RWPE2 (cell line): ENCODE data around the gene PRKG1.

ENCODE experiments used
- ATAC-seq: fragments of 200-7000 bp; cut with Tn5 transposase; 3 replicates; pipeline ENCODE4 v1.9.1; 2021; ENCODE audit warnings: low read depth
- DNase-seq: peaks from one replicate; pipeline ENCODE4 v3.0.0-alpha.2; 2020; ENCODE audit warnings: low spot score
- H3K27ac ChIP-seq: fragments of 450-650 bp; 2 replicates; pipeline ENCODE4 v1.5.1; 2017; ENCODE audit warnings: mild to moderate bottlenecking; ENCODE audit not compliant: poor library complexity, severe bottlenecking
- H3K27me3 ChIP-seq: fragments of 250-450 bp; sonication (Bioruptor Pico); 2 replicates; pipeline ENCODE4 v1.5.1; 2021; ENCODE audit warnings: mild to moderate bottlenecking, moderate library complexity; ENCODE audit not compliant: insufficient read depth, poor library complexity, severe bottlenecking
- H3K36me3 ChIP-seq: fragments of 250-450 bp; sonication (Bioruptor Pico); 2 replicates; pipeline ENCODE4 v1.5.1; 2020; ENCODE audit warnings: low read depth, mild to moderate bottlenecking, moderate library complexity
- H3K4me1 ChIP-seq: fragments of 250-450 bp; sonication (Bioruptor Pico); 2 replicates; pipeline ENCODE4 v1.5.1; 2021; ENCODE audit warnings: mild to moderate bottlenecking, moderate library complexity; ENCODE audit not compliant: insufficient read depth, poor library complexity, severe bottlenecking
- H3K4me3 ChIP-seq: fragments of 250-450 bp; sonication (Bioruptor Pico); 2 replicates; pipeline ENCODE4 v1.5.1; 2021; ENCODE audit warnings: mild to moderate bottlenecking, moderate library complexity; ENCODE audit not compliant: severe bottlenecking
- H3K9me3 ChIP-seq: fragments of 250-450 bp; sonication (Bioruptor Pico); 2 replicates; pipeline ENCODE4 v1.5.1; 2021; ENCODE audit warnings: mild to moderate bottlenecking, moderate library complexity; ENCODE audit not compliant: severe bottlenecking
- TF ChIP-seq, protein P1 (sequence below): fragments of 450-650 bp; IDR thresholded peaks from one replicate; pipeline ENCODE4 v1.5.1; 2017; ENCODE audit warnings: mild to moderate bottlenecking, moderate library complexity; ENCODE audit not compliant: poor library complexity, severe bottlenecking

PRKG1 gene

DNA sequence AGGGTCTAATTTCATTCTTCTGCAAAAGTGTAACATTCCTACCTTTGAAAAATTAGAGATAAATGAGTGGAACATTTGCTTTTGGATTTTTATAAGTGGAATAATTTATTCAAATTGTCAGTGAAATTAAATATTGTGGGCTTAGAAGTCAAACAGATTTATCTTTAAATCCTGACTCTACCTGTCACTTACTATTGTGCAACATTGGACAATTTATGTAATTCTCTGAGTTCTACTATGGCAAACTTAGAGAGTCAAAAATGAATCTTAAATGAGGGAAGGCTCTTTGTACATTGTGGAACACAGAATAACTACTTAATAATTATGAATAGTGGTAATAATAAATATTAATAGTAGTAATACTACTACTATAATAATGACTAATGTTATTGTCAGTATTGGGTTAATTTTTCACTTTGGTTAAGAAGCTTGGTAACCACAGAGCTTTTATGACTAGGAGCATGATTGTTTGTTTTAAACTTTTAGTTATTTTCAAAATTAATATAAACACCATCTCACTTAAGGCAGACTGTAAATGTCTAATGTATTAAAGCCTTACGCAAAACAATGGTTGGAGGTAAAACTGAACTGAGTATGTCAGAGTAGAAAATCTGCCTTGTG, 70.0 kb downstream of the PRKG1 start:
- no peak overlapping the region for H3K4me3 ChIP-seq

DNA sequence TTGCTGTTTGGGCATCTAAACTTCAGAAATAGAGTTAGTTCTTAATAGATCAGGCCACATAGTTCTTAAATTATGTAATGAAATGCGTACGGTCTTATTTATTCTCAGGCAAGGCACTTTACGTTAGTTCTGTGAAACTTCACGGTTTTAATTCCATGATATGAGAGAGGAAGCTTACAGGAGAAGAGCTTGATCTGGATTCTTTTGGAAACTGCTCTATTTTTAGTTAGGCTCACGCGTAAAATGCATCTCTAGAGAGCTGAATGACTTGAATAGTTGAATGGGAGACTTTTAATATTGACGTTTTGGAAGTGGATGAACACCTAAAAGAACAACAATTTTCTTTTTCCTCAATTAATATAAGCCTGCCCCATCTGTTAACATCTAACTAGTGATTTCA, 71.1 kb downstream of the PRKG1 start:
- DNase-seq (no peak), ATAC-seq (no peak)
- TF ChIP-seq, protein P1, sequence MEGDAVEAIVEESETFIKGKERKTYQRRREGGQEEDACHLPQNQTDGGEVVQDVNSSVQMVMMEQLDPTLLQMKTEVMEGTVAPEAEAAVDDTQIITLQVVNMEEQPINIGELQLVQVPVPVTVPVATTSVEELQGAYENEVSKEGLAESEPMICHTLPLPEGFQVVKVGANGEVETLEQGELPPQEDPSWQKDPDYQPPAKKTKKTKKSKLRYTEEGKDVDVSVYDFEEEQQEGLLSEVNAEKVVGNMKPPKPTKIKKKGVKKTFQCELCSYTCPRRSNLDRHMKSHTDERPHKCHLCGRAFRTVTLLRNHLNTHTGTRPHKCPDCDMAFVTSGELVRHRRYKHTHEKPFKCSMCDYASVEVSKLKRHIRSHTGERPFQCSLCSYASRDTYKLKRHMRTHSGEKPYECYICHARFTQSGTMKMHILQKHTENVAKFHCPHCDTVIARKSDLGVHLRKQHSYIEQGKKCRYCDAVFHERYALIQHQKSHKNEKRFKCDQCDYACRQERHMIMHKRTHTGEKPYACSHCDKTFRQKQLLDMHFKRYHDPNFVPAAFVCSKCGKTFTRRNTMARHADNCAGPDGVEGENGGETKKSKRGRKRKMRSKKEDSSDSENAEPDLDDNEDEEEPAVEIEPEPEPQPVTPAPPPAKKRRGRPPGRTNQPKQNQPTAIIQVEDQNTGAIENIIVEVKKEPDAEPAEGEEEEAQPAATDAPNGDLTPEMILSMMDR = no peak
- Histone ChIP-seq H3K4me3 (no peak overlapping the region), H3K27ac (no peak overlapping the region), H3K9me3 (no peaks in the 10 kb centered on the region), H3K4me1 (no peaks in the 10 kb centered on the region), H3K27me3 (no peaks in the 10 kb centered on the region), H3K36me3 (no peaks in the 10 kb centered on the region)

More for the DNA sequence above, 70.0 kb downstream of the PRKG1 start:
- Histone ChIP-seq H3K9me3 (no peaks in the 10 kb centered on the region), H3K27ac (no peak overlapping the region), H3K36me3 (no peaks in the 10 kb centered on the region), H3K27me3 (no peaks in the 10 kb centered on the region), H3K4me1 (no peaks in the 10 kb centered on the region)
- TF ChIP-seq, protein P1 = no peak
- ATAC-seq (no peak), DNase-seq (no peak)

DNA sequence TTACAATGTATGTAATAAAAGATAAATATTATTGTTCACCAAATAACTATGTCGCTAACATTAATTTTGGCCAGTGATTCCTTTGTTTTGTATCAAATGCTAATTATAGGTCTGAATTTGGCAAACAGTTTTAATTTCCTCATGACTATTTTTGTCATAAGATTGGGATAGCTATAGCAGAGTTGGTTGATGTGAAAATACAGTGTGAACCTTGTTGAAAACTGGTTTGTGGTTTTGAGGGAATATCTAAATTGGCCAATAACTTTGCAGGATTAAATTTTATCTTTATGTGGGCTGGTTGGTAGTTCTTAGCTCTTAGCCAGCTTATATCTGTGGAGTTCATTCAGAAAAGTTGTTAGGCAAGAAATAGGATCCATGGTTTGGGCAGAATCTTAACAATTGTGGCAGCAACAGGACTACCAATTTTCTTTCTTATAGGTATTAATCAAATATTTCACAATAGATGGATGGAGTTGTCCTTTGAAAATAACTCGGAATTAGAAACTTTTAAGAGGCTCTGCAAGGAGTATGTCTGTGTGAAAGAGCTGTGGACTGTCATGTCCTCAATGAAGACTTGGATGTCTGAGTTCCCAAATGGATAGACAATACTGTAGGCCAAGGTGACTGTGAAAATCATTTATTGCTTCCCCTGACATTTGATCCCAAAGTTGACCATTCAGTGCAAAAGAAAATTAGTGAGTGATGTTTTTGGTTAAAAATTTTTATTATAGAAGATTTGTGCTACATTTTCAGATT, 73.5 kb downstream of the PRKG1 start:
- H3K4me1 ChIP-seq = no peaks in the 10 kb centered on the region
- no peak for DNase-seq
- H3K9me3 ChIP-seq = no peaks in the 10 kb centered on the region
- no peak overlapping the region for H3K4me3 ChIP-seq
- H3K27ac ChIP-seq = no peak overlapping the region
- no peaks in the 10 kb centered on the region for H3K27me3 ChIP-seq
- no peak for ATAC-seq
- TF ChIP-seq, protein P1 = no peak
- no peaks in the 10 kb centered on the region for H3K36me3 ChIP-seq

DNA sequence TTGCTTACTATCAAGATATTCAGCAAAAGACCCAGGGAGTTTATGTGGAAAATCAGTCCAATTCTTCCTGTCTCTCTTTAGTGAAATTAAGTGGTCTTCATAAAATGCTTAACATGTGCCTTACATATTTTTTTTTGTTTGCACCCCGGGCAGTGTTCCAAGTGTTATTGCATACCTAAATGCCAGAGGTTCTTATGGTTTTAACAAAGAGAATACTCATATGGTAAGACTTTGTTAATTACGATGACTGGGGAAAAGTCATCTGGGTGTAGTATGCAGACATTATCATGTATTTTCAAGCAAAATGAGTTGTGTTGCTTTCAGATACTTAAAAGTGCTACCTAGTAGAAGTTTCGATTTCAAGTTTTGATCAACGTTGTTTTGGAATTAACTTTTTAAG, 82.6 kb downstream of the PRKG1 start:
- Histone ChIP-seq H3K36me3 (no peaks in the 10 kb centered on the region), H3K9me3 (no peaks in the 10 kb centered on the region), H3K4me1 (no peaks in the 10 kb centered on the region), H3K27me3 (peaks cover 3% of the 10 kb centered on the region), H3K4me3 (no peak overlapping the region), H3K27ac (no peak overlapping the region)
- TF ChIP-seq, protein P1 = no peak
- no peak for ATAC-seq
- DNase-seq = no peak

DNA sequence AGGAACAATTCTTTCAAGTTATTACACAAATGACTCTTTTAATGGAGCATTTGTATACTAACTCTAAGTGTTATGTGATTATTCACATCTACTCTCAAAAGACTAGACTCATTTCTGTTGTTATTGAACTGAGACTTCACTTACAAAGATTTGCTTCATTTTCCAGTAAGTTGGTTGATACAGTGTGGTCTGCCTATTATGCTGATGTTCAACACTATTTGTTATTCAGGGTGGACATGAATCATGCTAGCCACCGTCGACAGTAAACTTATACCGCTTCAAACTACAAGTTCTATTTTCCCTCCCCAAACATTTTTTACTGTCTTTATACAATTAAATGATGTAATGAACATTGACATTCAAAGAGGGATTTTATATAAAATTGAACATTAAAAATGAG, 84.5 kb downstream of the PRKG1 start:
- DNase-seq = no peak
- Histone ChIP-seq H3K9me3 (no peaks in the 10 kb centered on the region), H3K4me1 (no peaks in the 10 kb centered on the region), H3K36me3 (no peaks in the 10 kb centered on the region), H3K4me3 (no peak overlapping the region), H3K27me3 (peaks cover 3% of the 10 kb centered on the region), H3K27ac (no peak overlapping the region)
- TF ChIP-seq, protein P1 = no peak
- ATAC-seq = no peak
